HG03520 (cell line): Measurements from ENCODE around the gene FBXW5.

Experiments used
- ATAC-seq: cut with Tn5 transposase; IDR thresholded peaks from one replicate; pipeline ENCODE4 v1.9.1; 2021; ENCODE audit warnings: mild to moderate bottlenecking, moderate library complexity; ENCODE audit not compliant: unreplicated experiment

The FBXW5 gene

GRCh38 chr9:136913701-136914438 lies 30.7 kb downstream of the FBXW5 start:
- no peak for ATAC-seq

GRCh38 chr9:136910901-136911245 lies 33.7 kb downstream of the FBXW5 start:
- ATAC-seq, result no peak

- ATAC-seq, result no peak
Measured at GRCh38 chr9:136910197-136910900, 34.2 kb downstream of the FBXW5 start.

- no peak for ATAC-seq
Measured at GRCh38 chr9:136907011-136907914, 37.3 kb downstream of the FBXW5 start.

- ATAC-seq, result no peak
Measured at GRCh38 chr9:136906266-136906665, 38.3 kb downstream of the FBXW5 start.

- no peak for ATAC-seq
Measured at GRCh38 chr9:136903041-136903554, 41.4 kb downstream of the FBXW5 start.

- peak; percentile 40 for ATAC-seq
Measured at GRCh38 chr9:136902259-136902821, 42.2 kb downstream of the FBXW5 start.

- ATAC-seq, result peak; percentile 53
Measured at GRCh38 chr9:136901516-136902258, 42.9 kb downstream of the FBXW5 start.

GRCh38 chr9:136900988-136901515 lies 43.5 kb downstream of the FBXW5 start:
- no peak for ATAC-seq

GRCh38 chr9:136900556-136900955 lies 44.0 kb downstream of the FBXW5 start:
- no peak for ATAC-seq

GRCh38 chr9:136899196-136899595 lies 45.3 kb downstream of the FBXW5 start:
- no peak for ATAC-seq

GRCh38 chr9:136898483-136899100 lies 45.9 kb downstream of the FBXW5 start:
- no peak for ATAC-seq

GRCh38 chr9:136896027-136896426 lies 48.5 kb downstream of the FBXW5 start:
- no peak for ATAC-seq

- ATAC-seq, result no peak
Measured at GRCh38 chr9:136890661-136891060, 53.9 kb downstream of the FBXW5 start.
